ENCODE results near the gene DNAAF5. TPM values are rescaled to one million over a fixed set of nuclear protein-coding genes. Genes with fewer than 3 reads are reported as not detected.

The DNAAF5 gene
- total RNA-seq, 2 donors from 2014 or later: 17.9 to 46.5 TPM

DNA sequence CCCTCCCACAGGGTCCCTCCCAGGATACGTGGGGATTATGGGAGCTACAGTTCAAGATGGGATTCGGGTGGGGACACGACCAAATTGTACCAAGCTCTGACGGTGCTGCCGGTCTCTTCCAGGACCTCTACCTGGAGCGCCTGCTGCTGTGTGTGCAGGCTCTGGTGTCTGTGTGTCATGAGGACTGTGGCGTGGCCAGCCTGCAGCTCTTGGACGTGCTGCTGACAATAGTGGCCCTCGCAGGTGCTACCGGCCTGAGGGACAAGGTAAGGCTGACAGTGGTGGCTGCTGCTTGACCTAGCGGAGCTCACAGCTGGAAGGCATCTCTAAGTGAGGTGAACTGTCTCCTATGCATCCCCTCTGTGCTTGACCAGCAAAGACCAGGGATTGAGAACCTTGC lies 35.1 kb downstream of the DNAAF5 start:
- no peak for DNase-seq
- Histone ChIP-seq H3K4me3 (no peak overlapping the region), H3K27me3 (no peaks in the 10 kb centered on the region), H3K9me3 (no peaks in the 10 kb centered on the region), H3K27ac (no peak overlapping the region), H3K36me3 (replicated peaks in 1 of 2; ENCODE audit: insufficient read depth in 1 of 2, low read depth in 2 of 2) (peaks cover 8 to 43% of the 10 kb centered on the region in 2 donors), H3K4me1 (no peaks in the 10 kb centered on the region)
- no peak for ATAC-seq
- TF ChIP-seq, protein P1, sequence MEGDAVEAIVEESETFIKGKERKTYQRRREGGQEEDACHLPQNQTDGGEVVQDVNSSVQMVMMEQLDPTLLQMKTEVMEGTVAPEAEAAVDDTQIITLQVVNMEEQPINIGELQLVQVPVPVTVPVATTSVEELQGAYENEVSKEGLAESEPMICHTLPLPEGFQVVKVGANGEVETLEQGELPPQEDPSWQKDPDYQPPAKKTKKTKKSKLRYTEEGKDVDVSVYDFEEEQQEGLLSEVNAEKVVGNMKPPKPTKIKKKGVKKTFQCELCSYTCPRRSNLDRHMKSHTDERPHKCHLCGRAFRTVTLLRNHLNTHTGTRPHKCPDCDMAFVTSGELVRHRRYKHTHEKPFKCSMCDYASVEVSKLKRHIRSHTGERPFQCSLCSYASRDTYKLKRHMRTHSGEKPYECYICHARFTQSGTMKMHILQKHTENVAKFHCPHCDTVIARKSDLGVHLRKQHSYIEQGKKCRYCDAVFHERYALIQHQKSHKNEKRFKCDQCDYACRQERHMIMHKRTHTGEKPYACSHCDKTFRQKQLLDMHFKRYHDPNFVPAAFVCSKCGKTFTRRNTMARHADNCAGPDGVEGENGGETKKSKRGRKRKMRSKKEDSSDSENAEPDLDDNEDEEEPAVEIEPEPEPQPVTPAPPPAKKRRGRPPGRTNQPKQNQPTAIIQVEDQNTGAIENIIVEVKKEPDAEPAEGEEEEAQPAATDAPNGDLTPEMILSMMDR (IDR thresholded peaks at IDR 0.05): no peak
- no peak for TF ChIP-seq POLR2A (IDR thresholded peaks at IDR 0.05)
- intact Hi-C loops (cut with DNase I): no loop called here
- WGBS, 2 donors: 94% methylated on average over 10 of the region's 11 CpGs; no CpG with 5 or more reads in 1 of the 2 donors

DNA sequence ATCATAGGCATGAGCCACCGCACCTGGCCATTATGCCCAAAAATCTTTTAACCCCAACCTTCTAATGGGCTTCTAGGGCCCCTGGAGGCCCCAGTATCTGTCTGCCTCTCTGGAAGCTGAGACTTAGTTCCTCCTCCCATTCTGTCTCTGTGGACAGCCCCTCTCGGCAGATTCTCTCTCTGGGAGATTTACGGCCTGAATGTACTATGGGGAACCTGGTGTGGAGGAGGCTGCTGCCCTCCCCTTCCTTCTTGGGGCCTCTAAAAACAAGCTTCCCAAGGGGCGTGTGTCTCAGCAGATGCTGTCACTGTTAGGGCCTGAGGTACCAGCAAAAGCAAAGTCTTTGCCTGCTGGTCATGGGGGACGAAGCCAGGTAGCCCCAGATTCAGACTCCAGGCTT lies 36.4 kb downstream of the DNAAF5 start:
- TF ChIP-seq, protein P1 (IDR thresholded peaks at IDR 0.05): no peak
- TF ChIP-seq POLR2A (IDR thresholded peaks at IDR 0.05): no peak
- no peaks in the 10 kb centered on the region for H3K27me3 ChIP-seq
- peaks cover 8 to 34% of the 10 kb centered on the region in 2 donors for H3K36me3 ChIP-seq (replicated peaks in 1 of 2; ENCODE audit: insufficient read depth in 1 of 2, low read depth in 2 of 2)
- H3K9me3 ChIP-seq: no peaks in the 10 kb centered on the region
- intact Hi-C loops (cut with DNase I): no loop called here
- no peak for ATAC-seq
- WGBS, 2 donors: 69 to 83% methylated on average over 3 to 5 of the region's 5 CpGs
- no peak overlapping the region for H3K4me3 ChIP-seq
- H3K4me1 ChIP-seq: no peaks in the 10 kb centered on the region
- no peak for DNase-seq
- H3K27ac ChIP-seq: no peak overlapping the region

DNA sequence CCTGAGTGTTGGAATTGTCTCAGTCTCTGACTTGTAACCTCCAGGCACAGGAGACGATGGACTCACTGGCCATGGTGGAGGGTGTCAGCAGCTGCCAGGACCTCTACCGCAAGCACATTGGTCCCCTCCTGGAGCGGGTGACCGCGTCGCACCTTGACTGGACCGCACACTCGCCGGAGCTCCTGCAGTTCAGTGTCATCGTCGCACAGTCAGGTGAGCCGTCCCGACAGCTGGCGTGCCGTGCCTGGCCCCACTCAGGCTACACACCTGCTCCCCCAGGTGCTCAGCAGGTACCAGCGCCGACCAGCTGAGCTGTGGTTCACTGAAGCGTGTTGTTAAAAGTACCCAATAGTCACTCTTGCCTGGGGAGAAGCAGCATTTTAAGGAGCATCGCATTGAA lies 37.3 kb downstream of the DNAAF5 start:
- ATAC-seq (no peak), DNase-seq (no peak)
- WGBS, 2 donors: 80 to 95% methylated on average over 1 to 19 of the region's 19 CpGs
- TF ChIP-seq POLR2A (IDR thresholded peaks at IDR 0.05): no peak
- TF ChIP-seq, protein P1 (IDR thresholded peaks at IDR 0.05): no peak
- no peaks in the 10 kb centered on the region for H3K4me1 ChIP-seq
- peaks cover 8 to 34% of the 10 kb centered on the region in 2 donors for H3K36me3 ChIP-seq (replicated peaks in 1 of 2; ENCODE audit: insufficient read depth in 1 of 2, low read depth in 2 of 2)
- H3K27ac ChIP-seq: no peak overlapping the region
- no peaks in the 10 kb centered on the region for H3K27me3 ChIP-seq
- H3K9me3 ChIP-seq: no peaks in the 10 kb centered on the region
- intact Hi-C loops (cut with DNase I): no loop called here
- no peak overlapping the region for H3K4me3 ChIP-seq

DNA sequence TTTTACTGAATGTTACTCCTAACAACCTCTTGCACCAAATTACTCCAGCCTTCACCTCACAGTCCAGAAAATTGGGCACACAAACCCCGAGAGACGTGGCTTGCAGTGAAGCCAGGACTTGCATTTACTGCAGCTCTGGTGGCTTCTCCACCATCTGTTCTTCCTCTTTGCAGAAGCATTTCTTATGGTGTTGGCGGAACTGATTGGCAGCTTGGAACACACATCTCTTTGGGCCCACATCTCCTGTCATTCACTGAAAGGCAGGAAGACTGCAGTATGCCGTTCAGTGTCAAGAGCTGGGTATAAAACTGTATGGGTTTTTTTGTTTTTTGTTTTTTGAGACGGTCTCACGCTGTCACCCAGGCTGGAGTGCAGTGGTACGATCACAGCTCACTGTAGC lies 38.9 kb downstream of the DNAAF5 start:
- H3K27me3 ChIP-seq: no peaks in the 10 kb centered on the region
- WGBS, 2 donors: 87 to 95% methylated on average over 7 of the region's 7 CpGs
- ATAC-seq (no peak), DNase-seq (no peak)
- no peak overlapping the region for H3K4me3 ChIP-seq
- peaks cover 7% of the 10 kb centered on the region for H3K4me1 ChIP-seq
- intact Hi-C loops (cut with DNase I): no loop called here
- H3K9me3 ChIP-seq: no peaks in the 10 kb centered on the region
- peaks cover 8 to 29% of the 10 kb centered on the region in 2 donors for H3K36me3 ChIP-seq (replicated peaks in 1 of 2; ENCODE audit: insufficient read depth in 1 of 2, low read depth in 2 of 2)
- H3K27ac ChIP-seq: no peak overlapping the region
- no peak for TF ChIP-seq POLR2A (IDR thresholded peaks at IDR 0.05)
- TF ChIP-seq, protein P1 (IDR thresholded peaks at IDR 0.05): no peak

DNA sequence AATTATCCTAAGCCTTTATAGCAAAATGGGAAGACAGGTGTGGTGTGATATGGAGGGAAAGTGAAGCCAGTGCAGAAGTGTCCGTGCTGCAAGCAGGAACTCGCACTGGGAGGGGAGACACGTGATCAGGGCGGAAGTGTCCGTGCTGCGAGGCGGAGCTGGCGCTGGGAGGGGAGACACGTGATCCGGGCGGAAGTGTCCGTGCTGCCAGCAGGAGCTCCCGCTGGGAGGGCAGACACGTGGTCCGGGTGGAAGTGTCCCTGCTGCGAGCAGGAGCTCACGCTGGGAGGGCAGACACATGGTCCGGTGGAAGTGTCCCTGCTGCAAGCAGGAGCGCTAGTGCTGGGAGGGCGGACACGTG lies 41.1 kb downstream of the DNAAF5 start:
- no peak for ATAC-seq
- 82 to 95% methylated on average over 20 to 21 of the region's 21 CpGs for WGBS, 2 donors
- no peak for TF ChIP-seq POLR2A (IDR thresholded peaks at IDR 0.05)
- TF ChIP-seq, protein P1 (IDR thresholded peaks at IDR 0.05): no peak
- Histone ChIP-seq H3K36me3 (replicated peaks in 1 of 2; ENCODE audit: insufficient read depth in 1 of 2, low read depth in 2 of 2) (peaks cover 8 to 25% of the 10 kb centered on the region in 2 donors), H3K27me3 (no peaks in the 10 kb centered on the region), H3K27ac (no peak overlapping the region), H3K4me1 (peaks cover 29% of the 10 kb centered on the region), H3K4me3 (no peak overlapping the region), H3K9me3 (no peaks in the 10 kb centered on the region)
- DNase-seq: no peak
- intact Hi-C loops (cut with DNase I): no loop called here

All from body of pancreas (tissue), 4 donors.